ENCODE results near the gene CSF1.

GRCh38 chr1:109903376-109903930 is 7.2 kb upstream of the CSF1 start:
- no peak for TF ChIP-seq POLR2A (IDR thresholded peaks at IDR 0.05; ENCODE audit: low read depth, low read length)
- TF ChIP-seq CTCF (IDR thresholded peaks at IDR 0.05; ENCODE audit: extremely low read depth in 1 of 2, insufficient read depth in 1 of 2, low read depth in 1 of 2, low read length in 2 of 2), result no peak
